GM23338 (cell line): ENCODE results near the gene TRIM24. TPM values are rescaled to one million over a fixed set of nuclear protein-coding genes. Genes with fewer than 3 reads are reported as not detected.

ENCODE experiments used
- ATAC-seq: fragments of 200-7000 bp; cut with Tn5 transposase; 3 replicates; pipeline ENCODE4 v1.9.1; 2020
- DNase-seq: peaks from one replicate; pipeline ENCODE4 v3.0.0-alpha.2; 2015; ENCODE audit warnings: low spot score
- H2AFZ ChIP-seq: fragments of 200-600 bp; sonication (generic); 2 replicates; pipeline ENCODE4 v1.8.0; 2016; ENCODE audit warnings: antibody characterized with exemption, mild to moderate bottlenecking, moderate library complexity
- H3F3A ChIP-seq: fragments of 200-600 bp; sonication (generic); replicated peaks from 2 replicates; pipeline ENCODE4 v1.8.0; 2017; ENCODE audit warnings: antibody characterized with exemption, mixed run types, low read depth
- H3K27ac ChIP-seq: fragments of 200-600 bp; sonication (generic); 2 replicates; pipeline ENCODE4 v1.6.1; 2016; ENCODE audit warnings: low read depth
- H3K27me3 ChIP-seq: fragments of 200-600 bp; sonication (generic); 2 replicates; pipeline ENCODE4 v1.8.0; 2016; ENCODE audit warnings: mild to moderate bottlenecking, mixed run types, moderate library complexity; ENCODE audit not compliant: insufficient read depth
- H3K36me3 ChIP-seq: fragments of 200-600 bp; sonication (generic); 2 replicates; pipeline ENCODE4 v1.8.0; 2016; ENCODE audit warnings: mild to moderate bottlenecking; ENCODE audit not compliant: insufficient read depth
- H3K4me1 ChIP-seq: fragments of 200-600 bp; sonication (generic); 2 replicates; pipeline ENCODE4 v1.8.0; 2016; ENCODE audit warnings: mild to moderate bottlenecking, moderate library complexity; ENCODE audit not compliant: insufficient read depth
- H3K4me2 ChIP-seq: fragments of 200-600 bp; sonication (generic); 2 replicates; pipeline ENCODE4 v1.7.1; 2017; ENCODE audit warnings: mixed run types
- H3K4me3 ChIP-seq: fragments of 200-600 bp; sonication (generic); 2 replicates; pipeline ENCODE4 v1.6.1; 2016; ENCODE audit warnings: mixed run types
- H3K79me2 ChIP-seq: fragments of 200-600 bp; sonication (generic); replicated peaks from 2 replicates; pipeline ENCODE4 v1.8.0; 2017; ENCODE audit warnings: mild to moderate bottlenecking; ENCODE audit not compliant: insufficient read depth
- H3K9me2 ChIP-seq: fragments of 200-600 bp; sonication (generic); 2 replicates; pipeline ENCODE4 v1.8.0; 2017; ENCODE audit not compliant: insufficient read depth
- H4K20me1 ChIP-seq: fragments of 200-600 bp; sonication (generic); replicated peaks from 2 replicates; pipeline ENCODE4 v1.8.0; 2017; ENCODE audit warnings: mild to moderate bottlenecking; ENCODE audit not compliant: insufficient read depth
- H3K27ac Mint-ChIP-seq: 2 replicates; pipeline ENCODE4 v1.8.0; 2020; ENCODE audit warnings: inconsistent platforms, mild to moderate bottlenecking, moderate library complexity, mixed read lengths
- H3K27me3 Mint-ChIP-seq: 3 replicates; pipeline ENCODE4 v1.8.0; 2022; ENCODE audit warnings: low read depth, mild to moderate bottlenecking, moderate library complexity, mixed read lengths, inconsistent platforms; ENCODE audit not compliant: insufficient read depth, poor library complexity
- H3K36me3 Mint-ChIP-seq: 3 replicates; pipeline ENCODE4 v1.8.0; 2021; ENCODE audit warnings: low read depth, mild to moderate bottlenecking, inconsistent platforms, moderate library complexity, mixed read lengths
- H3K4me1 Mint-ChIP-seq: 3 replicates; pipeline ENCODE4 v1.8.0; 2020; ENCODE audit warnings: mild to moderate bottlenecking, inconsistent platforms, mixed read lengths
- H3K4me3 Mint-ChIP-seq: 3 replicates; pipeline ENCODE4 v1.8.0; 2021; ENCODE audit warnings: moderate library complexity, mild to moderate bottlenecking, inconsistent platforms, mixed read lengths
- H3K9me3 Mint-ChIP-seq: 3 replicates; pipeline ENCODE4 v1.8.0; 2020; ENCODE audit warnings: moderate library complexity, mild to moderate bottlenecking, inconsistent platforms, mixed read lengths
- CREB1 ChIP-seq: fragments of 250-450 bp; sonication (Bioruptor Pico); IDR thresholded peaks from 2 replicates; pipeline ENCODE4 v1.5.0; 2020; ENCODE audit warnings: low read depth, mild to moderate bottlenecking, moderate library complexity
- EZH2 ChIP-seq: fragments of 200-600 bp; sonication (generic); IDR thresholded peaks from one replicate; pipeline ENCODE4 v1.8.0; 2017; ENCODE audit warnings: antibody characterized with exemption, mild to moderate bottlenecking, low read depth; ENCODE audit not compliant: unreplicated experiment
- EZH2phosphoT487 ChIP-seq: fragments of 200-600 bp; sonication (generic); IDR thresholded peaks from one replicate; pipeline ENCODE4 v1.8.1; 2018; ENCODE audit warnings: antibody characterized with exemption; ENCODE audit not compliant: unreplicated experiment
- JUNB ChIP-seq: IDR thresholded peaks from one replicate; pipeline ENCODE4 v1.6.1; 2016; ENCODE audit warnings: antibody characterized with exemption; ENCODE audit not compliant: unreplicated experiment
- NANOG ChIP-seq: IDR thresholded peaks from 2 replicates; pipeline ENCODE4 v1.6.1; 2016; ENCODE audit warnings: antibody characterized with exemption, borderline replicate concordance
- POLR2AphosphoS5 ChIP-seq: IDR thresholded peaks from 2 replicates; pipeline ENCODE4 v1.6.1; 2016; ENCODE audit warnings: antibody characterized with exemption, low read depth
- STAT1 ChIP-seq: IDR thresholded peaks from one replicate; pipeline ENCODE4 v1.6.1; 2016; ENCODE audit warnings: antibody characterized with exemption; ENCODE audit not compliant: unreplicated experiment
- ZNF114 ChIP-seq: fragments of 250-450 bp; sonication (Bioruptor Pico); IDR thresholded peaks from 2 replicates; pipeline ENCODE4 v1.5.0; 2020; ENCODE audit warnings: mild to moderate bottlenecking, moderate library complexity
- ZNF331 ChIP-seq: fragments of 250-450 bp; sonication (Bioruptor Pico); IDR thresholded peaks from 2 replicates; pipeline ENCODE4 v1.5.0; 2020; ENCODE audit warnings: low read depth, mild to moderate bottlenecking, moderate library complexity
- polyA plus RNA-seq: library from polyadenylated mRNA; unstranded; fragments of >200 nt; fragmentation: Nextera tagmentation; extraction: Ambion mirVana; gene quantifications from 2 replicates; pipeline ENCODE4 v1.2.1, GENCODE V29; 2016
- total RNA-seq: library from RNA; depleted of rRNA; stranded (reverse); fragments of >200 nt; shearing (Covaris generic); gene quantifications from 2 replicates; pipeline ENCODE4 v1.2.3, GENCODE V29; 2014
- TF ChIP-seq, protein P1 (sequence below), 2 experiments: fragments of 200-600 bp in 1 of 2; sonication (generic) in 1 of 2; conservative IDR thresholded peaks; 2 replicates each; pipeline versions ENCODE4 v1.5.1 to v1.6.1; 2016 to 2017; ENCODE audit warnings: antibody characterized with exemption in 2 of 2, low read depth in 2 of 2, mild to moderate bottlenecking in 2 of 2, moderate library complexity in 1 of 2
- TF ChIP-seq, protein P2 (sequence below): fragments of 250-450 bp; sonication (Bioruptor Pico); IDR thresholded peaks from 2 replicates; pipeline ENCODE4 v1.5.0; 2020; ENCODE audit warnings: mild to moderate bottlenecking, moderate library complexity
- TF ChIP-seq, protein P3 (sequence below): IDR thresholded peaks from 2 replicates; pipeline ENCODE4 v1.6.1; 2016; ENCODE audit warnings: antibody characterized with exemption
- TF ChIP-seq, protein P4 (sequence below): IDR thresholded peaks from one replicate; pipeline ENCODE4 v1.6.1; 2018; ENCODE audit warnings: antibody characterized with exemption; ENCODE audit not compliant: unreplicated experiment

TRIM24 gene
- total and polyA plus RNA-seq, 2 experiments from 2014 or later = 67.0 to 120 TPM

DNA sequence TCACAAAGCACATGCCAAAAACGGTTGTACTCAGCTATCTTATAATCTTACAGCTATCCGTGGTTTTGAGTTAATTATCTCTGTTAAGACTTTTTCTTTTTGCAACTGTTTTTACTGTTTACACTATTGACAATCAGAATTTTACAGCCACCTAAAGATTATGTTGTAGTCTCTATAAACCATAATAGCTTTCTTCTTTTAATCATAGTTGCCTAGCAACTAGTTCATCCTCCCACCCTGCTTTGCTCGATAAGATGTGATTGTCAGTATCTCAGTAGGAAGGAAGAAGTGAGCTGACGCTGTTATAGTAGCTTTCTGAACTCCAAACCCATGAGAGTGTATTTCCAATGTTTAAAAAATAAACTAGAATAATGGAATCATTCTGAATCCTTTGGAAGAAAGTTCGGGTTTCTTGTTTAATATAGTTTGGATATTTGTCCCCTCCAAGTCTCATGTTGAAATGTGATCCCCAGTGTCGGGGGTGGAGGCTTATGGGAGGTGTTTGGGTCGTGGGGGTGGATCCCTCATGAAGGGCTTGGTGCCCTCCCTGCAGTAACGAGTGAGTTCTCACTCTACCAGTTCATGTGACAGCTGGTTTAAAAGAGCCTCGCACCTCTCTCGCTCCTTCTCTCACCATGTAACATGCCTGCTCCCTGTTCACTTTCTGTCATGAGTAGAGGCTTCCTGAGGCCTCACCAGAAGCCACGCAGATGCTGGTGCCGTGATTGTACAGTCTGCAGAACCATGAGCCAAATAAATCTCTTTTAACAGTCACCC lies 173.0 kb downstream of the TRIM24 start:
- no peaks in the 10 kb centered on the region for H3F3A ChIP-seq
- Mint-ChIP-seq H3K27ac (no peak overlapping the region), H3K4me1 (peaks cover 9% of the 10 kb centered on the region), H3K27me3 (no peaks in the 10 kb centered on the region), H3K36me3 (no peaks in the 10 kb centered on the region), H3K4me3 (no peak overlapping the region), H3K9me3 (no peaks in the 10 kb centered on the region)
- no peaks in the 10 kb centered on the region for H3K27me3 ChIP-seq
- no peaks in the 10 kb centered on the region for H3K36me3 ChIP-seq
- no peak; the same call in 2 of the 3 replicates for ATAC-seq
- H3K4me1 ChIP-seq = peaks cover 3% of the 10 kb centered on the region; the same call in 1 of the 2 replicates
- H3K4me2 ChIP-seq = no peak overlapping the region
- no peak overlapping the region for H3K27ac ChIP-seq
- no peaks in the 10 kb centered on the region for H3K9me2 ChIP-seq
- H2AFZ ChIP-seq = no peak overlapping the region
- no peaks in the 10 kb centered on the region for H3K79me2 ChIP-seq
- DNase-seq = no peak
- TF ChIP-seq, protein P1, sequence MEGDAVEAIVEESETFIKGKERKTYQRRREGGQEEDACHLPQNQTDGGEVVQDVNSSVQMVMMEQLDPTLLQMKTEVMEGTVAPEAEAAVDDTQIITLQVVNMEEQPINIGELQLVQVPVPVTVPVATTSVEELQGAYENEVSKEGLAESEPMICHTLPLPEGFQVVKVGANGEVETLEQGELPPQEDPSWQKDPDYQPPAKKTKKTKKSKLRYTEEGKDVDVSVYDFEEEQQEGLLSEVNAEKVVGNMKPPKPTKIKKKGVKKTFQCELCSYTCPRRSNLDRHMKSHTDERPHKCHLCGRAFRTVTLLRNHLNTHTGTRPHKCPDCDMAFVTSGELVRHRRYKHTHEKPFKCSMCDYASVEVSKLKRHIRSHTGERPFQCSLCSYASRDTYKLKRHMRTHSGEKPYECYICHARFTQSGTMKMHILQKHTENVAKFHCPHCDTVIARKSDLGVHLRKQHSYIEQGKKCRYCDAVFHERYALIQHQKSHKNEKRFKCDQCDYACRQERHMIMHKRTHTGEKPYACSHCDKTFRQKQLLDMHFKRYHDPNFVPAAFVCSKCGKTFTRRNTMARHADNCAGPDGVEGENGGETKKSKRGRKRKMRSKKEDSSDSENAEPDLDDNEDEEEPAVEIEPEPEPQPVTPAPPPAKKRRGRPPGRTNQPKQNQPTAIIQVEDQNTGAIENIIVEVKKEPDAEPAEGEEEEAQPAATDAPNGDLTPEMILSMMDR (conservative IDR thresholded peaks at IDR 0.05; ENCODE audit: low read depth in 2 of 2) = no peak
- TF ChIP-seq ZNF114 (CRISPR knock-in tag) (no peak), STAT1 (no peak), EZH2phosphoT487 (no peak), NANOG (no peak), ZNF331 (no peak), CREB1 (CRISPR knock-in tag) (no peak), JUNB (no peak), EZH2 (no peak), POLR2AphosphoS5 (no peak)
- TF ChIP-seq, protein P2, sequence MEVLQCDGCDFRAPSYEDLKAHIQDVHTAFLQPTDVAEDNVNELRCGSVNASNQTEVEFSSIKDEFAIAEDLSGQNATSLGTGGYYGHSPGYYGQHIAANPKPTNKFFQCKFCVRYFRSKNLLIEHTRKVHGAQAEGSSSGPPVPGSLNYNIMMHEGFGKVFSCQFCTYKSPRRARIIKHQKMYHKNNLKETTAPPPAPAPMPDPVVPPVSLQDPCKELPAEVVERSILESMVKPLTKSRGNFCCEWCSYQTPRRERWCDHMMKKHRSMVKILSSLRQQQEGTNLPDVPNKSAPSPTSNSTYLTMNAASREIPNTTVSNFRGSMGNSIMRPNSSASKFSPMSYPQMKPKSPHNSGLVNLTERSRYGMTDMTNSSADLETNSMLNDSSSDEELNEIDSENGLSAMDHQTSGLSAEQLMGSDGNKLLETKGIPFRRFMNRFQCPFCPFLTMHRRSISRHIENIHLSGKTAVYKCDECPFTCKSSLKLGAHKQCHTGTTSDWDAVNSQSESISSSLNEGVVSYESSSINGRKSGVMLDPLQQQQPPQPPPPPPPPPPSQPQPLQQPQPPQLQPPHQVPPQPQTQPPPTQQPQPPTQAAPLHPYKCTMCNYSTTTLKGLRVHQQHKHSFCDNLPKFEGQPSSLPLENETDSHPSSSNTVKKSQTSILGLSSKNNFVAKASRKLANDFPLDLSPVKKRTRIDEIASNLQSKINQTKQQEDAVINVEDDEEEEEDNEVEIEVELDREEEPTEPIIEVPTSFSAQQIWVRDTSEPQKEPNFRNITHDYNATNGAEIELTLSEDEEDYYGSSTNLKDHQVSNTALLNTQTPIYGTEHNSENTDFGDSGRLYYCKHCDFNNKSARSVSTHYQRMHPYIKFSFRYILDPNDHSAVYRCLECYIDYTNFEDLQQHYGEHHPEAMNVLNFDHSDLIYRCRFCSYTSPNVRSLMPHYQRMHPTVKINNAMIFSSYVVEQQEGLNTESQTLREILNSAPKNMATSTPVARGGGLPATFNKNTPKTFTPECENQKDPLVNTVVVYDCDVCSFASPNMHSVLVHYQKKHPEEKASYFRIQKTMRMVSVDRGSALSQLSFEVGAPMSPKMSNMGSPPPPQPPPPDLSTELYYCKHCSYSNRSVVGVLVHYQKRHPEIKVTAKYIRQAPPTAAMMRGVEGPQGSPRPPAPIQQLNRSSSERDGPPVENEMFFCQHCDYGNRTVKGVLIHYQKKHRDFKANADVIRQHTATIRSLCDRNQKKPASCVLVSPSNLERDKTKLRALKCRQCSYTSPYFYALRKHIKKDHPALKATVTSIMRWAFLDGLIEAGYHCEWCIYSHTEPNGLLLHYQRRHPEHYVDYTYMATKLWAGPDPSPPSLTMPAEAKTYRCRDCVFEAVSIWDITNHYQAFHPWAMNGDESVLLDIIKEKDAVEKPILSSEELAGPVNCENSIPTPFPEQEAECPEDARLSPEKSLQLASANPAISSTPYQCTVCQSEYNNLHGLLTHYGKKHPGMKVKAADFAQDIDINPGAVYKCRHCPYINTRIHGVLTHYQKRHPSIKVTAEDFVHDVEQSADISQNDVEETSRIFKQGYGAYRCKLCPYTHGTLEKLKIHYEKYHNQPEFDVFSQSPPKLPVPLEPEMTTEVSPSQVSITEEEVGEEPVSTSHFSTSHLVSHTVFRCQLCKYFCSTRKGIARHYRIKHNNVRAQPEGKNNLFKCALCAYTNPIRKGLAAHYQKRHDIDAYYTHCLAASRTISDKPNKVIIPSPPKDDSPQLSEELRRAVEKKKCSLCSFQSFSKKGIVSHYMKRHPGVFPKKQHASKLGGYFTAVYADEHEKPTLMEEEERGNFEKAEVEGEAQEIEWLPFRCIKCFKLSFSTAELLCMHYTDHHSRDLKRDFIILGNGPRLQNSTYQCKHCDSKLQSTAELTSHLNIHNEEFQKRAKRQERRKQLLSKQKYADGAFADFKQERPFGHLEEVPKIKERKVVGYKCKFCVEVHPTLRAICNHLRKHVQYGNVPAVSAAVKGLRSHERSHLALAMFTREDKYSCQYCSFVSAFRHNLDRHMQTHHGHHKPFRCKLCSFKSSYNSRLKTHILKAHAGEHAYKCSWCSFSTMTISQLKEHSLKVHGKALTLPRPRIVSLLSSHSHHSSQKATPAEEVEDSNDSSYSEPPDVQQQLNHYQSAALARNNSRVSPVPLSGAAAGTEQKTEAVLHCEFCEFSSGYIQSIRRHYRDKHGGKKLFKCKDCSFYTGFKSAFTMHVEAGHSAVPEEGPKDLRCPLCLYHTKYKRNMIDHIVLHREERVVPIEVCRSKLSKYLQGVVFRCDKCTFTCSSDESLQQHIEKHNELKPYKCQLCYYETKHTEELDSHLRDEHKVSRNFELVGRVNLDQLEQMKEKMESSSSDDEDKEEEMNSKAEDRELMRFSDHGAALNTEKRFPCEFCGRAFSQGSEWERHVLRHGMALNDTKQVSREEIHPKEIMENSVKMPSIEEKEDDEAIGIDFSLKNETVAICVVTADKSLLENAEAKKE = no peak
- TF ChIP-seq, protein P3, sequence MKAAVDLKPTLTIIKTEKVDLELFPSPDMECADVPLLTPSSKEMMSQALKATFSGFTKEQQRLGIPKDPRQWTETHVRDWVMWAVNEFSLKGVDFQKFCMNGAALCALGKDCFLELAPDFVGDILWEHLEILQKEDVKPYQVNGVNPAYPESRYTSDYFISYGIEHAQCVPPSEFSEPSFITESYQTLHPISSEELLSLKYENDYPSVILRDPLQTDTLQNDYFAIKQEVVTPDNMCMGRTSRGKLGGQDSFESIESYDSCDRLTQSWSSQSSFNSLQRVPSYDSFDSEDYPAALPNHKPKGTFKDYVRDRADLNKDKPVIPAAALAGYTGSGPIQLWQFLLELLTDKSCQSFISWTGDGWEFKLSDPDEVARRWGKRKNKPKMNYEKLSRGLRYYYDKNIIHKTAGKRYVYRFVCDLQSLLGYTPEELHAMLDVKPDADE = no peak
- TF ChIP-seq, protein P4, sequence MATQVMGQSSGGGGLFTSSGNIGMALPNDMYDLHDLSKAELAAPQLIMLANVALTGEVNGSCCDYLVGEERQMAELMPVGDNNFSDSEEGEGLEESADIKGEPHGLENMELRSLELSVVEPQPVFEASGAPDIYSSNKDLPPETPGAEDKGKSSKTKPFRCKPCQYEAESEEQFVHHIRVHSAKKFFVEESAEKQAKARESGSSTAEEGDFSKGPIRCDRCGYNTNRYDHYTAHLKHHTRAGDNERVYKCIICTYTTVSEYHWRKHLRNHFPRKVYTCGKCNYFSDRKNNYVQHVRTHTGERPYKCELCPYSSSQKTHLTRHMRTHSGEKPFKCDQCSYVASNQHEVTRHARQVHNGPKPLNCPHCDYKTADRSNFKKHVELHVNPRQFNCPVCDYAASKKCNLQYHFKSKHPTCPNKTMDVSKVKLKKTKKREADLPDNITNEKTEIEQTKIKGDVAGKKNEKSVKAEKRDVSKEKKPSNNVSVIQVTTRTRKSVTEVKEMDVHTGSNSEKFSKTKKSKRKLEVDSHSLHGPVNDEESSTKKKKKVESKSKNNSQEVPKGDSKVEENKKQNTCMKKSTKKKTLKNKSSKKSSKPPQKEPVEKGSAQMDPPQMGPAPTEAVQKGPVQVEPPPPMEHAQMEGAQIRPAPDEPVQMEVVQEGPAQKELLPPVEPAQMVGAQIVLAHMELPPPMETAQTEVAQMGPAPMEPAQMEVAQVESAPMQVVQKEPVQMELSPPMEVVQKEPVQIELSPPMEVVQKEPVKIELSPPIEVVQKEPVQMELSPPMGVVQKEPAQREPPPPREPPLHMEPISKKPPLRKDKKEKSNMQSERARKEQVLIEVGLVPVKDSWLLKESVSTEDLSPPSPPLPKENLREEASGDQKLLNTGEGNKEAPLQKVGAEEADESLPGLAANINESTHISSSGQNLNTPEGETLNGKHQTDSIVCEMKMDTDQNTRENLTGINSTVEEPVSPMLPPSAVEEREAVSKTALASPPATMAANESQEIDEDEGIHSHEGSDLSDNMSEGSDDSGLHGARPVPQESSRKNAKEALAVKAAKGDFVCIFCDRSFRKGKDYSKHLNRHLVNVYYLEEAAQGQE = no peak
- H4K20me1 ChIP-seq = no peaks in the 10 kb centered on the region
- H3K4me3 ChIP-seq = no peak overlapping the region
